Measurements from ENCODE around the gene RALA. TPM values are rescaled to one million over a fixed set of nuclear protein-coding genes. Genes with fewer than 3 reads are reported as not detected.

The RALA gene
- total RNA-seq, 2 donors from 2014 or later, result 22.1 to 23.7 TPM

- intact Hi-C loops (cut with DNase I), result no loop called here
- no peak for DNase-seq (ENCODE audit: low spot score)
Observed at GRCh38 chr7:39709029-39709428, 85.7 kb downstream of the RALA start.

GRCh38 chr7:39709768-39710311, 86.5 kb downstream of the RALA start:
- peak; percentile 78 for DNase-seq (ENCODE audit: low spot score)

GRCh38 chr7:39712751-39713150, 89.4 kb downstream of the RALA start:
- intact Hi-C loops (cut with DNase I), result no loop called here
- DNase-seq (ENCODE audit: low spot score), result no peak

More at GRCh38 chr7:39709768-39710311, 86.5 kb downstream of the RALA start:
- intact Hi-C loops (cut with DNase I), result no loop called here

GRCh38 chr7:39714447-39715091, 91.2 kb downstream of the RALA start:
- intact Hi-C loops (cut with DNase I), result no loop called here
- DNase-seq (ENCODE audit: low spot score), result no peak

- no peak for DNase-seq (ENCODE audit: low spot score)
- intact Hi-C loops (cut with DNase I), result no loop called here
Observed at GRCh38 chr7:39720586-39720985, 97.2 kb downstream of the RALA start.

GRCh38 chr7:39721345-39721744, 98.0 kb downstream of the RALA start:
- intact Hi-C loops (cut with DNase I), result no loop called here
- no peak for DNase-seq (ENCODE audit: low spot score)

- DNase-seq (ENCODE audit: low spot score), result no peak
- intact Hi-C loops (cut with DNase I), result no loop called here
Observed at GRCh38 chr7:39721919-39722597, 98.7 kb downstream of the RALA start.

GRCh38 chr7:39727231-39728012, 104.0 kb downstream of the RALA start:
- intact Hi-C loops (cut with DNase I), result no loop called here
- no peak for DNase-seq (ENCODE audit: low spot score)

- intact Hi-C loops (cut with DNase I), result no loop called here
- peak; percentile 99 for DNase-seq (ENCODE audit: low spot score)
Observed at GRCh38 chr7:39732837-39733804, 109.7 kb downstream of the RALA start.

GRCh38 chr7:39733881-39734632, 110.7 kb downstream of the RALA start:
- intact Hi-C loops (cut with DNase I), result no loop called here
- DNase-seq (ENCODE audit: low spot score), result no peak

- DNase-seq (ENCODE audit: low spot score), result no peak
- intact Hi-C loops (cut with DNase I), result no loop called here
Observed at GRCh38 chr7:39734633-39735004, 111.2 kb downstream of the RALA start.

- DNase-seq (ENCODE audit: low spot score), result no peak
- intact Hi-C loops (cut with DNase I), result no loop called here
Observed at GRCh38 chr7:39735903-39736302, 112.5 kb downstream of the RALA start.

- intact Hi-C loops (cut with DNase I), result no loop called here
Observed at GRCh38 chr7:39741942-39742623, 118.7 kb downstream of the RALA start.

GRCh38 chr7:39744620-39745019, 121.2 kb downstream of the RALA start:
- no peak for DNase-seq (ENCODE audit: low spot score)
- intact Hi-C loops (cut with DNase I), result loop anchor here in 1 of 2 donors (5.0 kb wide), 1 partner anchor 162 kb away; no protein-coding TSS in a partner anchor

More at GRCh38 chr7:39741942-39742623, 118.7 kb downstream of the RALA start:
- DNase-seq (ENCODE audit: low spot score), result peak; percentile 82

GRCh38 chr7:39745320-39745719, 121.9 kb downstream of the RALA start:
- no peak for DNase-seq (ENCODE audit: low spot score)
- intact Hi-C loops (cut with DNase I), result loop anchor here in 1 of 2 donors (5.0 kb wide), 1 partner anchor 163 kb away; no protein-coding TSS in a partner anchor

GRCh38 chr7:39746103-39746819, 122.9 kb downstream of the RALA start:
- intact Hi-C loops (cut with DNase I), result loop anchor here (2.0 to 5.0 kb wide), 2 partner anchors 164 to 165 kb away; no protein-coding TSS in a partner anchor
- peak; percentile 91 for DNase-seq (ENCODE audit: low spot score)

GRCh38 chr7:39749177-39749576, 125.8 kb downstream of the RALA start:
- DNase-seq (ENCODE audit: low spot score), result no peak
- intact Hi-C loops (cut with DNase I), result loop anchor here in 1 of 2 donors (5.0 kb wide), 1 partner anchor 167 kb away; no protein-coding TSS in a partner anchor
